ENCODE measurements around the gene RUBCNL.
A peak's percentile ranks its signal among the peaks of the same experiment; 100 is the strongest.
"Not testable (repeated sequence)": the region's sequence is repeated elsewhere in the genome, so short reads cannot be mapped to it uniquely, and the experiment has no call there.

Gene RUBCNL, protein sequence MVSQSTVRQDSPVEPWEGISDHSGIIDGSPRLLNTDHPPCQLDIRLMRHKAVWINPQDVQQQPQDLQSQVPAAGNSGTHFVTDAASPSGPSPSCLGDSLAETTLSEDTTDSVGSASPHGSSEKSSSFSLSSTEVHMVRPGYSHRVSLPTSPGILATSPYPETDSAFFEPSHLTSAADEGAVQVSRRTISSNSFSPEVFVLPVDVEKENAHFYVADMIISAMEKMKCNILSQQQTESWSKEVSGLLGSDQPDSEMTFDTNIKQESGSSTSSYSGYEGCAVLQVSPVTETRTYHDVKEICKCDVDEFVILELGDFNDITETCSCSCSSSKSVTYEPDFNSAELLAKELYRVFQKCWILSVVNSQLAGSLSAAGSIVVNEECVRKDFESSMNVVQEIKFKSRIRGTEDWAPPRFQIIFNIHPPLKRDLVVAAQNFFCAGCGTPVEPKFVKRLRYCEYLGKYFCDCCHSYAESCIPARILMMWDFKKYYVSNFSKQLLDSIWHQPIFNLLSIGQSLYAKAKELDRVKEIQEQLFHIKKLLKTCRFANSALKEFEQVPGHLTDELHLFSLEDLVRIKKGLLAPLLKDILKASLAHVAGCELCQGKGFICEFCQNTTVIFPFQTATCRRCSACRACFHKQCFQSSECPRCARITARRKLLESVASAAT

GRCh38 chr13:46387064-46387851 lies at the start of gene RUBCNL:
Gene RUBCNL (minus strand): TSS chr13:46387252. CDS start chr13:46372475, 14,777 bp downstream.
- peak; percentile 59 for DNase-seq

GRCh38 chr13:46429558-46429957 lies 42.5 kb upstream of the RUBCNL start:
- DNase-seq = not testable (repeated sequence)

GRCh38 chr13:46405457-46405856 lies 18.4 kb upstream of the RUBCNL start:
- no peak for DNase-seq

GRCh38 chr13:46404733-46405100 lies 17.7 kb upstream of the RUBCNL start:
- DNase-seq = no peak

- DNase-seq = no peak
These were observed 17.0 kb upstream of the RUBCNL start for GRCh38 chr13:46403851-46404732.

GRCh38 chr13:46402178-46402577 lies 15.1 kb upstream of the RUBCNL start:
- no peak for DNase-seq

- no peak for DNase-seq
These were observed 14.4 kb upstream of the RUBCNL start for GRCh38 chr13:46401432-46401831.

- DNase-seq = no peak
These were observed 9.3 kb upstream of the RUBCNL start for GRCh38 chr13:46396341-46396740.

- no peak for DNase-seq
These were observed 5.9 kb upstream of the RUBCNL start for GRCh38 chr13:46392967-46393366.

DNA sequence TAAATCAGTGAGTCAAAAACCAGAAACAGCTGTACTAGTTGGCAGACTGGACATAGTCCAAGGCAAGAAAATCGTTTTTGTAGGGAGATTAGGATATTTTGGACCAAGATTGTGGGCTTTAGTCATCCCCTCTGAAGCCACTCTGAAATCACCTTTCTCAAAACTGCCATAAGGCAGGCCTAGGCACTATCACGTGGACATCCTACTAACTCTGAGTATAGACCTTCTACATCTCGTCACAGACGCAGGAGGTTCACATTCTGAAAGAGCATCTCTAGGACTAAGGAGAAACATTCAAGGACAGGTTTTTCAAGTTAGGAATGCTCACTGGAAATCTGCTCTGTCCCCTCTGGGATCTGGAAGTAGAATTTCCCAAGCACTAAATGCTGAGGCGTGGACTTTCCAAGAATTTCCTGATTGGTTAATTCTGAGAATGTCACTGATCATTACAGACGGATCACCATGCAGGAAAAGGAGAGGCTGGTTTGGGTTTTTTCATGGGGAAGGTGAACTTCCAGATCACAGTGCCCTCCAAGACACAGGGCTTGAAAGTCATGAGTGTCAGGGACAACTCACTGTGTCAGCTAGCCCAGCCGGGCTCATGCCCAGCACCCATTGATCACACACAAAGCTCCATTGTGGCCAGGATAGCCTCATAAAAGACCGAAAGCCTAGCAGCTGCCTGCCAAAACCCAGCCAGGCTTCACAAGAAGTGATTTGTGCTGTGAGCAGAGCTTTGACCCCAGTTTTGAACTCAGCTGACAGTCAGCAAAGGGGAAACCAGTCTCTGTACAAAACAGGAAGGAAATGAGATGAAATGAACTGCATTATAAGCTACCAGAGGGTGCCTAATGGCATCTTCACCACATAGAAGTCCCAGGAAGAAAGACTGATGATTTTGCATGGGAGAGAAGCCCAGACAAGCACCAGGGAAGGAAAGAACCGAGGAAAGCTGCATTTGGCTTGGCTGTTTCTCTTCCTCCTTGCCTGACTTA lies 2.7 kb upstream of the RUBCNL start:
- peak; percentile 7 for DNase-seq

- no peak for DNase-seq
These were observed 1.8 kb upstream of the RUBCNL start for GRCh38 chr13:46388846-46389245.

DNA sequence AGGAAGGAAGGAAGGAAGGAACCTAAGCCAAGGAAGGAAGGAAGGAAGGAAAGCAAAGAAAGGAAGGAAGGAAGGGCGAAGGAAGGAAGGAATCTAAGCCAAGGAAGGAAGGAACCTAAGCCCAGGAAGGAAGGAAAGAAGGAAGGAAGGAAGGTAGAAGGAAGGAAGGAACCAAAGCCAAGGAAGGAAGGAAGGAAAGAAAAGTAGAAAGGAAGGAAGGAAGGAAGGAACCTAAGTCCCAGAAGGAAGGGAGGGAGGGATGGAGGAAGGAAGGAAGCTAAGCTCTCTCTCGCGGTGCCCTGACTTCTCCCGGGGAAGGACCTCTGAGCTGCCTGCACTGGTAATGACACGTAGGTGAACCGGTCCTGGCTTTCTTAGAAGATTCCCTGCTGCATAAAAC lies 1.3 kb upstream of the RUBCNL start:
- DNase-seq = no peak

DNA sequence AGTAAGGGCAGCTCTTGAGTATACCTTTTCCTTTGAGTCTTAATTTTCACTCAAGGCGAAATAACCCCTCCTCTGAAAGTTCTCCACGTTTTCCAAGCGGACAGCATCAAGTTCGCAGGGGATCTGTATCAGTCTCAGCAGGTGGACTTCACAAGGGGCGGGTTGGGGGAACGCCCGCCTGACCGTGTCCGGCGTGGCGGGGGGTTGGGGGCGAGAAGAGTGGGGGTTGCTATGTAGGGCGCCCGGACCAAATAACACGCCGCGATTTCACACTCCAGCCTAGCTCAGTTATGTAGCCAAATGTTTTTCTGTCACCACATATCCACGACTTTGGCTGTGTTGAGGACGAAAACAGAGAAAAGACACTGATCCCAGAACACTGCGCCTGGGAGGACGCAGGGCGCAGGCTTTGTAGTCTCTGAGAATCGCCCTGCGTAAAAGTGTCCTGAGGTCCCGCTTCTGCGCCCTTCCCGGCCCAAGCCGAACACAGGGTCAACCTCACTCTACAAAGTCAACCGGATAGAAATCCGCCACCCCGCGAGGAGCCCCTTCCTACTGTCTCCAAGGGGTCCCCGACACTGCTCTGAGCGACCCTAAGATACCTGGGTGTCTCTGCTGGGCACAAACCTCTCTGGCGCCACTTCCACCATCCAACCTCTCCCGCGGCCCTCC lies 524 bp downstream of the RUBCNL start:
- DNase-seq = no peak

- DNase-seq = no peak
These were observed 1.1 kb downstream of the RUBCNL start for GRCh38 chr13:46385946-46386345.

DNA sequence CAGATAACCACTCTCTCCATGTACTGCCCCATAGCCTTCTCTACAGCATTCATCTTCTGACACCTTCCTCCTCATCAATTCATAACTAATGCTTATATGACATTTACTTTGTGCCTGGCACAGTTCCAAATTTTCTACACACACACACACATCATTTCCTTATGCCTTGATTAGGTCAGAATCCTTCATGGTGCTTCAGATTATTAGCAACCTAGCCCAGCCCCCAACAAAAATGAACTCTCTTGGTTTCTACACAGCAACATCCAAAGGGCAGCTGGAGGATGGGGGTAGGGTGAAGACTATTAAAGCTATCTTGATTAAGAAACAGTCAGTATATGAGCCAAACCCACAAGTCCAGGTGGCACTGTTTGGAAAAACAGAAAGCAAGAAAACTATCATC lies 3.7 kb downstream of the RUBCNL start:
- no peak for DNase-seq

- no peak for DNase-seq
These were observed 4.8 kb downstream of the RUBCNL start for GRCh38 chr13:46382224-46382623.

GRCh38 chr13:46380242-46380641 lies 6.8 kb downstream of the RUBCNL start:
- no peak for DNase-seq

- DNase-seq = no peak
These were observed 7.4 kb downstream of the RUBCNL start for GRCh38 chr13:46379611-46380010.

- no peak for DNase-seq
These were observed 8.6 kb downstream of the RUBCNL start for GRCh38 chr13:46378411-46378810.

DNA sequence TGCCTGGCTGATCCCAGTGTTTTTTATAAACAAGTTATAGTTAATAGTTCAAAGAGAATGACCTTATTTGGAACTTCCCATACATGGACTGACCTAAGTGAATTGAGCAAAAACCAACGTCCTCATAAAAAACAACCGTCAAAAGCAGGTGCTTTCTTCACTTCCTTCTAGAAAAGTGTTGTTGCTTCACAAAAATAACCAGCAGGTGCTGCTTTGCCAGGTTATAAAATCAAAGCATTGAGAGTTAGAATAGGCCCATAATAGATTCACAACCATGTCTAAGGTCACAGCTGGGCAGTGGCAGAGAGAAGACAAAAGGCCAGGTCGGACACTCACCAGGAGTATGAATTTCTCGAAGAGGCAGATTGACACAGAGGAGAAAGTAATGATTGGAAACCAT lies 9.5 kb downstream of the RUBCNL start:
- no peak for DNase-seq

- no peak for DNase-seq
These were observed 12.3 kb downstream of the RUBCNL start for GRCh38 chr13:46374710-46375109.

Measured in activated CD4-positive, alpha-beta T cell treated with anti-CD3 and anti-CD28 coated beads for 48 hours (primary cell).